PC-3 (cell line): ENCODE measurements around the gene STEAP1B. TPM values are rescaled to one million over a fixed set of nuclear protein-coding genes. Genes with fewer than 3 reads are reported as not detected.

ENCODE experiments used
- ATAC-seq: fragments of 200-7000 bp; cut with Tn5 transposase; 2 replicates; pipeline ENCODE4 v1.9.1; 2020; ENCODE audit warnings: mild to moderate bottlenecking, moderate library complexity
- BruUV-seq: library from RNA; stranded (reverse); fragments of 400-500 nt; replicated peaks from 2 replicates; lab custom pipeline; 2021; lab: Mats Ljungman, UMichigan
- CTCF ChIA-PET: fragments of 300-600 bp; sonication (Branson Sonifier 250); formaldehyde crosslinking; loops from one replicate; lab custom pipeline; 2022; ENCODE audit warnings: antibody characterized with exemption; lab: Charles Lee
- POLR2A ChIA-PET: fragments of 300-600 bp; sonication (Branson Sonifier 250); formaldehyde crosslinking; loops from one replicate; lab custom pipeline; 2022; ENCODE audit warnings: antibody characterized with exemption; ENCODE audit not compliant: unreplicated experiment; lab: Charles Lee
- DNase-seq: peaks from one replicate; pipeline ENCODE4 v3.0.0-alpha.2; 2015
- H2AFZ ChIP-seq: fragments of 300-600 bp; sonication (generic); 2 replicates; pipeline ENCODE4 v1.6.0; 2016; ENCODE audit warnings: antibody characterized with exemption, low read length
- H3F3A ChIP-seq: fragments of 300-600 bp; sonication (generic); one replicate; pipeline ENCODE4 v1.6.0; 2017; ENCODE audit warnings: antibody characterized with exemption, low read length, control low read depth, mild to moderate bottlenecking; ENCODE audit not compliant: unreplicated experiment
- H3K27ac ChIP-seq: fragments of 300-600 bp; sonication (generic); 2 replicates; pipeline ENCODE4 v1.5.1; 2016; ENCODE audit warnings: mild to moderate bottlenecking, low read length
- H3K27me3 ChIP-seq: fragments of 300-600 bp; sonication (generic); 2 replicates; pipeline ENCODE4 v1.6.1; 2016; ENCODE audit warnings: low read length, mixed read lengths
- H3K36me3 ChIP-seq: fragments of 300-600 bp; sonication (generic); 2 replicates; pipeline ENCODE4 v1.6.1; 2016; ENCODE audit warnings: low read depth, mixed run types, low read length, mixed read lengths
- H3K4me1 ChIP-seq: fragments of 300-600 bp; sonication (generic); 2 replicates; pipeline ENCODE4 v1.5.1; 2016; ENCODE audit warnings: low read length; ENCODE audit not compliant: insufficient read depth
- H3K4me2 ChIP-seq: fragments of 300-600 bp; sonication (generic); 2 replicates; pipeline ENCODE4 v1.6.0; 2016; ENCODE audit warnings: low read length
- H3K4me3 ChIP-seq: fragments of 300-600 bp; sonication (generic); 2 replicates; pipeline ENCODE4 v1.5.1; 2016; ENCODE audit warnings: mild to moderate bottlenecking, low read length, mixed read lengths
- H3K79me2 ChIP-seq: fragments of 300-600 bp; sonication (generic); 2 replicates; pipeline ENCODE4 v1.6.1; 2017; ENCODE audit warnings: low read length, mixed read lengths
- H3K9ac ChIP-seq: fragments of 300-600 bp; sonication (generic); 2 replicates; pipeline ENCODE4 v1.6.0; 2016; ENCODE audit warnings: mild to moderate bottlenecking, low read length
- H3K9me2 ChIP-seq: fragments of 300-600 bp; sonication (generic); replicated peaks from 2 replicates; pipeline ENCODE4 v1.6.1; 2016; ENCODE audit warnings: mixed run types, low read length, mixed read lengths
- H3K9me3 ChIP-seq: fragments of 300-600 bp; sonication (generic); 2 replicates; pipeline ENCODE4 v1.6.1; 2016; ENCODE audit warnings: low read length, mixed read lengths
- H4K20me1 ChIP-seq: fragments of 300-600 bp; sonication (generic); 2 replicates; pipeline ENCODE4 v1.6.1; 2016; ENCODE audit warnings: low read length, mixed read lengths
- CTCF ChIP-seq: fragments of 300-600 bp; sonication (generic); conservative IDR thresholded peaks from 2 replicates; pipeline ENCODE4 v1.5.1; 2017; ENCODE audit warnings: antibody characterized with exemption, low read depth, mild to moderate bottlenecking, low read length
- EZH2 ChIP-seq: fragments of 300-600 bp; sonication (generic); IDR thresholded peaks from one replicate; pipeline ENCODE4 v1.6.1; 2017; ENCODE audit warnings: antibody characterized with exemption, mild to moderate bottlenecking, low read length; ENCODE audit not compliant: unreplicated experiment
- EZH2phosphoT487 ChIP-seq: fragments of 300-600 bp; sonication (generic); IDR thresholded peaks from 2 replicates; pipeline ENCODE4 v1.6.1; 2018; ENCODE audit warnings: mild to moderate bottlenecking, antibody characterized with exemption, low read length, borderline replicate concordance
- intact Hi-C: fragments of 100-400 bp; cut with micrococcal nuclease; formaldehyde crosslinking; loops from 2 replicates; pipeline ENCODE4 v1.9.0; 2023
- total RNA-seq: library from RNA; depleted of rRNA; stranded (reverse); fragments of >200 nt; gene quantifications from 2 replicates; pipeline ENCODE4 v1.2.3, GENCODE V29; 2014

Gene STEAP1B
- total RNA-seq, 1 experiment from 2014 or later = 0.47 TPM

GRCh38 chr7:22413211-22413610 is 86.8 kb downstream of the STEAP1B start:
- peaks cover 20% of the 10 kb centered on the region for H3K4me1 ChIP-seq
- no peaks in the 10 kb centered on the region for H3K9me3 ChIP-seq
- H3K36me3 ChIP-seq = no peaks in the 10 kb centered on the region
- peaks cover 3% of the 10 kb centered on the region for H3F3A ChIP-seq
- H3K27me3 ChIP-seq = no peaks in the 10 kb centered on the region
- H4K20me1 ChIP-seq = no peaks in the 10 kb centered on the region
- no peak overlapping the region for H3K27ac ChIP-seq
- no peak overlapping the region for H3K4me3 ChIP-seq
- H3K79me2 ChIP-seq = no peaks in the 10 kb centered on the region
- BruUV-seq = no TSS peak
- ATAC-seq (no peak), DNase-seq (no peak)
- TF ChIP-seq EZH2phosphoT487 = no peak
- no peak for TF ChIP-seq CTCF
- no peak for TF ChIP-seq EZH2
- intact Hi-C loops = no loop called here
- no peak overlapping the region for H2AFZ ChIP-seq
- H3K9me2 ChIP-seq = no peaks in the 10 kb centered on the region
- ChIA-PET CTCF (no interaction called here), POLR2A (no interaction called here)
- no peak overlapping the region for H3K4me2 ChIP-seq
- H3K9ac ChIP-seq = no peak overlapping the region; the same call in 1 of the 2 replicates

GRCh38 chr7:22411977-22412693 is 87.9 kb downstream of the STEAP1B start:
- DNase-seq = peak; percentile 90
- Histone ChIP-seq H3K9me3 (no peaks in the 10 kb centered on the region), H3K27ac (peak overlapping the region; percentile 79), H4K20me1 (no peaks in the 10 kb centered on the region), H3K9ac (peak overlapping the region; percentile 16; the same call in 1 of the 2 replicates), H2AFZ (peak overlapping the region; percentile 30), H3K4me3 (no peak overlapping the region; the same call in 1 of the 2 replicates), H3K4me1 (peaks cover 20% of the 10 kb centered on the region), H3K79me2 (no peaks in the 10 kb centered on the region), H3K4me2 (peak overlapping the region; percentile 66), H3K36me3 (no peaks in the 10 kb centered on the region), H3K9me2 (no peaks in the 10 kb centered on the region), H3F3A (peaks cover 3% of the 10 kb centered on the region), H3K27me3 (no peaks in the 10 kb centered on the region)
- intact Hi-C loops = loop anchor here (1.0 kb wide), 2 partner anchors 31 to 115 kb away; no protein-coding TSS in a partner anchor
- ChIA-PET POLR2A (interaction anchor here (0.6 to 0.7 kb wide), 3 partner anchors 64 to 185 kb away, joined by 3 to 5 read pairs (median 4); no protein-coding TSS in a partner anchor), CTCF (interaction anchor here (0.9 kb wide), 1 partner anchor 302 kb away, joined by 6 read pairs; no protein-coding TSS in a partner anchor)
- ATAC-seq = peak; percentile 98
- no TSS peak for BruUV-seq
- no peak for TF ChIP-seq EZH2phosphoT487
- TF ChIP-seq EZH2 = no peak

GRCh38 chr7:22406715-22407114 is 93.3 kb downstream of the STEAP1B start:
- TF ChIP-seq CTCF = no peak
- no peak for TF ChIP-seq EZH2
- TF ChIP-seq EZH2phosphoT487 = no peak
- no peaks in the 10 kb centered on the region for H3K79me2 ChIP-seq
- H3F3A ChIP-seq = no peaks in the 10 kb centered on the region
- DNase-seq (no peak), ATAC-seq (no peak)
- H3K4me3 ChIP-seq = no peak overlapping the region
- H3K36me3 ChIP-seq = no peaks in the 10 kb centered on the region
- no peaks in the 10 kb centered on the region for H4K20me1 ChIP-seq
- H3K27ac ChIP-seq = no peak overlapping the region
- no peak overlapping the region for H2AFZ ChIP-seq
- H3K9me2 ChIP-seq = no peaks in the 10 kb centered on the region
- intact Hi-C loops = no loop called here
- no peaks in the 10 kb centered on the region for H3K9me3 ChIP-seq
- peaks cover 17% of the 10 kb centered on the region for H3K4me1 ChIP-seq
- H3K4me2 ChIP-seq = no peak overlapping the region
- POLR2A ChIA-PET = interaction anchor here (0.5 kb wide), 1 partner anchor 467 kb away, joined by 11 read pairs; no protein-coding TSS in a partner anchor
- no peaks in the 10 kb centered on the region for H3K27me3 ChIP-seq
- CTCF ChIA-PET = no interaction called here
- BruUV-seq = no TSS peak
- H3K9ac ChIP-seq = no peak overlapping the region
